Activated CD8-positive, alpha-beta memory T cell treated with anti-CD3 and anti-CD28 coated beads, Interleukin-2, amount 50 U/mL, for 48 hours (primary cell): ENCODE results near the gene RALGPS1.
A peak's percentile ranks its signal among the peaks of the same experiment; 100 is the strongest.

Experiments
- DNase-seq: peaks from one replicate; pipeline ENCODE4 v3.0.0-alpha.2; 2020

RALGPS1 gene

GRCh38 chr9:127128341-127129072, 213.9 kb downstream of the RALGPS1 start:
- DNase-seq = no peak

- DNase-seq = no peak
Observed at GRCh38 chr9:127129073-127129717, 214.6 kb downstream of the RALGPS1 start.

DNA sequence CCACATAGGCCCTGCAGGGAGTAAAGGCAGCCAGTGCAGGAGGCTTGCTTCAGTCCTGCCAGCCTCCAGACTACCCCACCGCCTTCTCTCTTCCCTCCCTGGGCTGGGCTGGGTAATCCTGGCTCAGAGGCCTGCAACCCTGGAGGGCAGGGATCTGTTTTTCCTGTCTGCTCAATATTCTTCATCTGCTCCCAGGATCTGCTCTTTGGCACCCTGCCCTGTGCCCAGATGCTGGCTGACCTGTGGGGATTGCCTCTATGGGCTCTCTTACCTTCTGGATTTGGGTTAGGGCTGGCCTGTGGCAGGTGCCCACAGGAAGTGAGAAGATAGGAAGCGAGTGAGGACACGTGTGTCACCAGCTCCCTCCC, 215.1 kb downstream of the RALGPS1 start:
- DNase-seq = no peak

GRCh38 chr9:127130235-127130634, 215.7 kb downstream of the RALGPS1 start:
- no peak for DNase-seq

DNA sequence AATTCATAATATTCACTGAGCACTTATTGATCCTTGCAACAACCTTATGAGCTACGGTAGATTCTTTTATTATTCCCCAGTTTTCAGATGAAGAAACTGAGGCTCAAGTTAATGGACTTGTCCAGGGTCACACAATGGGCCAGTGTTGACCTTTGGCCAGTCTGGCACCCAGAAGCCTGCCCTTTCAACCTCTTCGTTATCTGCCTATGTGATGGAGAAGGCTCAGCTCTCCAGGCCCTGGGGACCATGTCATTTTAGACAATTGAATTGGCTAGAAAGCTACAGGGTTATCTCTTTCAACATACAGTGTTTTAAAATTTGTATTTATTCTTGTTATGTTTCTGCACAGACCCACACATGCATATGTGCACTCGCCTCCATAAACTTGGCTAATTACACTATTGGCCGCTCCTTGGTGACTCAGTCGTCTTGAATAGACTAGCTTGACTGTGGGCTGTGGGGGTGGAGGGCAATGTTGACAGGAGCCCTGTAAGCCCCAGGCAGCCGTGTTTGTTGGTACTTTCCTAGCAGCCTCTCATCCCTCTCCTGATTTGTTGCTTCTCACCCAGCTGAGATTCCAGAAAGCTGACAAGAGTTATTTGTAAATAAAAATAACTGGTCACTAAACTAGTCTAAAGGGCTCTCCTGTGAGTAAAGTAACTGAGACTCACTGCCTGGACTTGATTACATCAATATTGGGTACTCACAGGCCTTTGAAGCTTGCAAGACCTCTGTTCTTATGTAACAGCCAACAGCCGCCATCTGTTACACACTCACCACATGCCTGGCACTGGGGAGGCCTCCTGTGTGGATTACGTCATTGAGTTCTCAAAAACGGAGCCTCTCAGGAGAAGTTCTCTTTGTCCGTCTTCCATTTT, 216.3 kb downstream of the RALGPS1 start:
- no peak for DNase-seq

- DNase-seq = no peak
Observed at GRCh38 chr9:127131871-127132270, 217.3 kb downstream of the RALGPS1 start.

- peak; percentile 44 for DNase-seq
Observed at GRCh38 chr9:127132375-127132774, 217.8 kb downstream of the RALGPS1 start.

- peak; percentile 33 for DNase-seq
Observed at GRCh38 chr9:127132921-127133647, 218.5 kb downstream of the RALGPS1 start.

GRCh38 chr9:127133739-127134167, 219.2 kb downstream of the RALGPS1 start:
- peak; percentile 28 for DNase-seq

DNA sequence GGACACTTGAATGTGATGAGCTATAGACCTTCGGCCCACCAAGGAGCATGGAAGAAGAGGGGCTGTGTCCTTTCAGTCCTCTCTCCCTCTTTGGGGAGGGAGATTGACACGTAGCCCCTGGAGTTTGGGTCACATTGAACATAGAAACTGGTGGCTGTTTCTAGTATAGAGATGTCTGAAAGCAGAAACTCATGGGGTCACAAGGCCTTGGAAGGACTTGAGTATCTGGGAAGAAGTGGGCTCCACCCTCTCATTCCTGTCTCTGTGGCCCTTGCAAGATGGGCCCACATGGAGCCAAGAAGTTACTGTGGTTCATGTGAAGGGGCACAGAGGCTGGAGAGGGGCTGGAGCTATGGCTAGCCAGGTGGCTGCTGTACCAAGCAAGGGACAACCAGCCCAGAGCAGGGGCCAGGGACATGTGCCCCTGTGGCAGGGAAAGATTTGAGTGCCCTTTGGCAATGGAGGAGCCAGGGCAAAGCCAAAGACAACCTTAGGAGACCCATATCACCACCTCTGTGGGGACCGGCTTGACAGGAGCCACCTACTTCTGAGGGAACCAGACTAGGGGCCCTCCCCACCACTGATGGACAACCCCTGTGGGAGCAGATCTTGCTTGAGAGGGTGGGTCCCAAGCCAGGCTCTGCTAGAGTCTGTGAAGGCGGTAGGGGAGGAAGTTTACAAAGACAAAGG, 220.6 kb downstream of the RALGPS1 start:
- peak; percentile 35 for DNase-seq

DNA sequence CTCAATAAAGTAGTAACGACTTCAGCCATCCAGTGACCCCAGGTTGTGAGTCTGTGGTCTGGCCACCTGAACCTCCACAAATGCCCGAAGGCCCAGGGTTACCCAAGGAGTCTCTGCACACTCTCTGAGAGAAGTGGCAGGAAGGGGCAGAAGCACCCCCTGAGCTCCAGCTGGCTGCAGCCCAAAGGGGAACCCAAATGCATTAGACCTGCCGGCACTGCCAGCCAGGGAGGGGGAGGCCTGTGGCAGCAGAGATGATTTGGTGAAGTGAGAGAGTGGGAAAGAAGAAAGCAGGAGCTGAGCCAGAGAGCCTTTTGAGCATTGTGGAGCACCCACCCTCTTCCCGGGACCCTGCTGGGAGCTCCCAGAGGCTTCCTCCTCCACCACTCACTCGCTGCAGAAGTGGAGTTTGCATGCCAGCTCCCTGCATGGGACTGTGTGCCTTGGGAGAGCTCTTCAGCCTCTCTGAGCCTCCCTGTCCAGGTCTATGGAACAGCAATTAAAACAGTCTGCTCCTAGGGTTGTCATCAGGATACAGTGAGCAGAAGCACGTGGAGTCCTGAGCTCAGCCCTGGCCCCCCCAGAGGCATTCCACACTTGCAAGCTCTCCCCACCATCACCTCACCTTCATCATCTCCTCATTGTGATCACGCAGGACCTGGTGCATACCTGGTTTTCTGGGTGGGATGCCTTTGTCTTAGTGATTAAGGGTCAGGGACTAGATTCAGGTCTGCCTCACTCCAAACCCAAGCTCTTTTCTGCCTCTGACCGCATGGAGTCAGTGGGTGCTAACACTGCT, 221.7 kb downstream of the RALGPS1 start:
- DNase-seq = no peak

DNA sequence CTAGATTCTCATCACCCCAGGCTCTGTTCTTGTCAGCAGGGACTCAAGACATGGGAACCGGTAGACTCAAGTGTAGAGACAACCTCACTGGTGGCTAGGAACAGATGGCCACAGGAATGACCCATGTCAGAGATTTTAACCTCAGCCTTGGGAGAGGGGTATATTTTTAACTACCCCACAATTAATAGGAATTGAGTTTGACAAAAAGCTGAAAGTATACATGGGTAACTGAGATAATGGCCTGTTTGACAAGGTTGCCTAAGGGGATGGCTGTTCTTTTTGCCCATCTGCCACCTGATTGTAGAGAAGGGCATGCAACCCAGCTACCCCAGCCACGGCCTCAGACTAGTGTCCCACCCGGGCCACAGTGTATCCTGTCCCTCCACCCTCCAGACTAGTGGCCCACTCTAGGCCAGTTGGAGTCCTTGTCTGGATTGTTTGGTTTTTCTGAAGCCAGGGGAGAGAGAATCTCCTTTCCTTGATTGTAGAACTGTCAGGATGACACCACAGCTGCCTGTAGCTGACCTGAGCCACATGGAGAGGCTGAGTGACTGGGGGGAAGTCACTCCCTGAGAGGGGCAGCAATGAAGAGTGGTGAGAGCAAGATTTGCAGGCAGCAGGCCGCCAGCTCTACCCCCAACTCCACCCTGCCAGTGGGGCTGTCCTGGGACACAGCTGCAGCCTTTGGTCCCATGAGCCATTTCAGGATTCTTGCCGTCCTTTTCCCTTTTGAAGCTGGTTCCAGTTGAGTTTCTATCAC, 222.5 kb downstream of the RALGPS1 start:
- no peak for DNase-seq

DNA sequence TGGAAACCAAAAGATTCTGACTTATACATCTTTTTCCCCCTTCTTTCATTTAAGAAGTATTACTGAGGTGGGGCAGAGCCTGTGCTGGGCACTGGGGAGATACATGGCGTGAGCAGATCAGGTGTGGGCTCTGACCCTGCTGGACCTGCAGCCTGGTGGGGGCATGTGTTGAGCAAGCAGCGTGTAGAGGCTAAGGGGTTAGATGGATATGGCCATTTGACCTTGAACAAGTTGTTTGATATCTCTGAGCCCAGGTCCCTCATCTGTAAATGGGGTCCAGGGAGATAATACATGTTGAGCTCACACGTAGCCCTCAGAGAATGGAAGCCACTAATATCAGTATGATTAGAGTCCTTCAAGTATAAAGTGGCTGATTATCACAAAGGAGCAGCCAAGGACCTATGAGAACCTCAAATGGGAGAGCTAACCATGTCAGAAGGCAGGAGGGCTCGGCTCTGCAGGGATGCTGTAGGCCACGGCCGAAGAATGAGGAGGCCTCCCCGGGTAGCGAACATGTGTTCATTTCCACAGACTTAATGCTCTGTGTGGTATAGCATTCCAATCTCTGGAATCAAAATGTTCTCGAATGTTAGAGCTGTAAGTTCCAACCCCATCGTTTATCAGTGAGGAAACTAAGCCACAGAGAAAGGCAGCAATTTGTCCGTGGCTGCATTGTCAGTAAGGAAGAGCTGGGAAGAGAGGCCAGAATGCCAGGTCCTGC, 223.2 kb downstream of the RALGPS1 start:
- DNase-seq = no peak

DNA sequence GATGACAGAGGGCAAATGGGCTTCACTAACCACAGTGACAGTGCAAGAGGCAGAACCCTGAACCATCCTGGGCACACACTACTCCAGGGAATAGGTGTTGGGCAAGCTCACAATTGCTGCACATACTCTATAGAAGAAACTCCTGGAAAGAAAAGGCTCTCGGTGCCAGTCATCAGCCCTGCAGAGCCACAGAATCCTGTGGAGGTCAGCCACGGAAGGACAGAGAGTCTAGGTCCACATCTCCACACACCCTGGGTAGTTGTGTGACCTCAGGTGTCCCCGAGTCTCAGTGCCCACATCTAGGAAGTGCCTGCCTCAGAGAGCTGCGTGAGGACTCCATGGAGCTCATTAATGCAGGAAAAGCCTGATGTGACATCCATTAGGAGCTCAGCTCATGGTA, 223.9 kb downstream of the RALGPS1 start:
- no peak for DNase-seq

GRCh38 chr9:127139071-127139731, 224.6 kb downstream of the RALGPS1 start:
- peak; percentile 43 for DNase-seq

DNA sequence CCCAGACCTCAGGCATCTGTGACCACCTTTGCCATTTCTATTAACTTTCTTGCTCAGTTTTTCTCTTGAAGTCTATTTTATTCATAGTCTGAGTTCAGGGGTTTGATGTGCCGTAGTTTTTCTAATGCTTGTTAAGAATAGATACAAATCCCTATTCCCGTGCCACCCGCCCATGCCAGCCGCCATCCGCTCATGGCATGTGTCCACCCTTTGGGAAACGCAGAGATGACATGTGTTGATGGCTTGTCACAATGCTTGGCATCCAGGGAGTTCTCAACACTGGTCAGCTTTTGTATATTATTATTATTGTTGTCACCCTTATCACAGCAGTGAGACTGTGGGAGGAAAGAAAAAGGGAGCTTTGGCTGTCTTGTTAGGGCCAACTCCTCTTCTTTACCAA, 225.2 kb downstream of the RALGPS1 start:
- no peak for DNase-seq

- no peak for DNase-seq
Observed at GRCh38 chr9:127140181-127140580, 225.6 kb downstream of the RALGPS1 start.

GRCh38 chr9:127140842-127141675, 226.5 kb downstream of the RALGPS1 start:
- no peak for DNase-seq
